IPS-15b (cell line): Measurements from ENCODE around the gene TMEM138.

Experiments used
- H3K27me3 ChIP-seq: one replicate; pipeline ENCODE4 v1.6.1; 2013; ENCODE audit warnings: low read length; ENCODE audit not compliant: control insufficient read depth, insufficient read depth
- H3K36me3 ChIP-seq: one replicate; pipeline ENCODE4 v1.6.1; 2013; ENCODE audit warnings: low read length; ENCODE audit not compliant: control insufficient read depth, insufficient read depth
- H3K4me1 ChIP-seq: one replicate; pipeline ENCODE4 v1.6.1; 2013; ENCODE audit warnings: mild to moderate bottlenecking, low read length; ENCODE audit not compliant: control insufficient read depth, insufficient read depth
- H3K4me3 ChIP-seq: one replicate; pipeline ENCODE4 v1.5.1; 2013; ENCODE audit warnings: low read depth, low read length
- H3K9ac ChIP-seq: one replicate; pipeline ENCODE4 v1.6.1; 2013; ENCODE audit warnings: low read depth, mild to moderate bottlenecking, low read length
- H3K9me3 ChIP-seq: one replicate; pipeline ENCODE4 v1.6.1; 2013; ENCODE audit warnings: mild to moderate bottlenecking, low read length; ENCODE audit not compliant: control insufficient read depth, insufficient read depth

The TMEM138 gene

DNA sequence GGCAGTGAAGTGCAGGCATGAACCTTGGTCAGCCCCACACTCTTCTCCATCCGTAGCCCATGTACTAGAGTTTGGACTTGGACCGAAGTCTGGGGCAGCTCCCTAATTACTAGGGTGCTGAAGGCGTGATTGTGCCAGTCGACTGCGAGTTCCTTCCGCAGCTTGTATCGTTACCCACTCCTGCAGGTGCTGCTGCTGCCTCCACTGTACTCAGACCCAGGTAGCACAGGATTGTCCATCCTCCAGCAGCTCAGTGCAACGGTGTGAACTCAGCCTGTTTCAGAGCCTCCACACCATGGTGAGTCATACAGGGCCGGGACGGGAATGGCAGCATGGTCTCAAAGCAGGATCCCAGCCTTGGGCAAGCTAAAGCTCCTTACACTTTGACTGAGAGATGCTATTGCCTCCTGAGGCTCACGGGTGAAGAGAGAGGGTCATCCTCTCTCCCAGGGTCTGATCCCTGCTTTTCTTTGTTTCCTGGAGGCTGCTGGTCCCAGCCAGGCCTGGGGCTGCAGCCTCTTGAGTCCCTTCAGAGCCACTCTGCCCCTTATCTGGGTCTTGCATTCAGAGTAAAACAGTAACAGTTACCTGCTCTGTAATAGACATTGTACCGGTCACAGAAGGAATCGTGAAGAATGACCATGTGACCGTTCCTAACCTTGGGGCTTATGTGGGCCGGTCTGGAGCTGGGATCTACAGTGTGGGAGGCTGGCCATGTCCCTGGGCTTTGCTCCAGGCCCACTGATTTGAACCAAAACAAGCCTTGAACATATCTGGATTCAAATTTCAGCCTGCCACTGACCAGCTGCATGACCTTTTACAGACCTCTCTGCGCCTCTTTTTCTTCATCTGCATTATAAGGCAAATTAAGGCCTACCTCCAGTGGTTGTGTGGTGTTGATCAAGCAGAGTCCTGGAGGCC, 27.5 kb upstream of the TMEM138 start:
- Histone ChIP-seq H3K9me3 (no peaks in the 10 kb centered on the region), H3K27me3 (no peaks in the 10 kb centered on the region), H3K4me3 (no peak overlapping the region), H3K4me1 (peaks cover 10% of the 10 kb centered on the region), H3K36me3 (peaks cover 13% of the 10 kb centered on the region), H3K9ac (peak overlapping the region; percentile 42)

DNA sequence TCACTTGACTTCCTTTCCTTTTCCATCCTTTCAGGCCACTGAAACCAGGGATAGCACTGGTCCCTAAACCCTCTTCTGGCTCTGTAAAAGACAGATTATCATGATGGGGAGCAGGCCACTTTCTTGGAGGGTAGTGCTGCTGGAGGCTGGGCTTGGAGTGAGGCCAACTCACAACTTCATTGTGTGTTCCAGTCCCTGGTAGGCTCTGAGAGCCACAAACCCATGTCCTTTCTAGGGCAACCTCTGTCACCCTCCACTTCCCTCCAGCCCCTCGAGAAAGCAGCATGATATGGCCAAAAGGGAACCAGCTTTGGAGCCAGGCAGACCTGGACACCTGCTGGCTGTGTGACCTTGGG, 26.8 kb upstream of the TMEM138 start:
- Histone ChIP-seq H3K9ac (peak overlapping the region; percentile 42), H3K9me3 (no peaks in the 10 kb centered on the region), H3K4me1 (peaks cover 10% of the 10 kb centered on the region), H3K4me3 (no peak overlapping the region), H3K27me3 (no peaks in the 10 kb centered on the region), H3K36me3 (peaks cover 13% of the 10 kb centered on the region)

DNA sequence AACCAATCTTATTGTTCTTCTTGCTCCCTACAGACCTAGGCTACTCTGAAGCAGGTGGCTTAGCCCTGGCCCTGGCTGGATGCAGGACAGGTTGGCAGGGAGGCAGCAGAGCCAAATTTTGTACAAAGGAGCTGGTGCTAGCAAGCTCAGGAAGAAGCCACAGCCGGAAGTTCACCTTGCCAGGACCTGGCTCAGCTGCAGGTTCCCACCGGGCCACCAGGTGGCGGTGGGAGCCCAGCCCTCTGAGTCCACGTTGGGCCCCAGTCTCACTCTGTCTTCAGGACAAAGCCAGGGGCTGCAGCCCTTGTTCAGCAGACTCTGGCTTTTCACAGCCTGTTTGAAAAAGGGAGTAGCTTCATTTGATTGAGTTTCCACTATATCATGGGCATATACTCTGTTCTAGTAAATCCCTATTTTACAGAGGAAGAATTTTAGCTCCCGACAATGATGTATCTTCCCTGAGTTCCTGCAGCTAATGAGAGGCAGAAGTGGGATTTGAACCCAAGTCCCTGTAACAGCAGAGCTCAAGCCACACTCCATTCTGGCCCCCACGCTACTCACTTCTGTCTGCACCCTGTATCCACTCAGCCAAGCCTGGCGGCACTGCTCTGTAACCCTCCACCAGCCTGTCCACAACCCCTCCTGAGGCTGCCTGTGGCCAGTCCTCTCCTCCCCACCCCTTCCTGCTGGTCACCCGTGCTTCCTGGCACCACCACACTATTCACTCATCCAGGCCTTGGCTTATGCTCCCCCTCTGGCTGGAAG, 25.8 kb upstream of the TMEM138 start:
- no peaks in the 10 kb centered on the region for H3K9me3 ChIP-seq
- H3K9ac ChIP-seq: peak overlapping the region; percentile 65
- peaks cover 15% of the 10 kb centered on the region for H3K36me3 ChIP-seq
- no peak overlapping the region for H3K4me3 ChIP-seq
- no peaks in the 10 kb centered on the region for H3K27me3 ChIP-seq
- peaks cover 10% of the 10 kb centered on the region for H3K4me1 ChIP-seq

- no peaks in the 10 kb centered on the region for H3K9me3 ChIP-seq
- peaks cover 21% of the 10 kb centered on the region for H3K36me3 ChIP-seq
- no peak overlapping the region for H3K9ac ChIP-seq
- H3K4me1 ChIP-seq: peaks cover 7% of the 10 kb centered on the region
- H3K27me3 ChIP-seq: no peaks in the 10 kb centered on the region
- H3K4me3 ChIP-seq: no peak overlapping the region
Measured at GRCh38 chr11:61337706-61338470, 24.3 kb upstream of the TMEM138 start.

GRCh38 chr11:61338783-61339489, 23.2 kb upstream of the TMEM138 start:
- Histone ChIP-seq H3K27me3 (no peaks in the 10 kb centered on the region), H3K9me3 (no peaks in the 10 kb centered on the region), H3K9ac (no peak overlapping the region), H3K4me1 (peaks cover 7% of the 10 kb centered on the region), H3K36me3 (peaks cover 24% of the 10 kb centered on the region), H3K4me3 (no peak overlapping the region)

- Histone ChIP-seq H3K9me3 (no peaks in the 10 kb centered on the region), H3K4me3 (no peak overlapping the region), H3K36me3 (peaks cover 25% of the 10 kb centered on the region), H3K9ac (no peak overlapping the region), H3K27me3 (no peaks in the 10 kb centered on the region), H3K4me1 (peaks cover 7% of the 10 kb centered on the region)
Measured at GRCh38 chr11:61339490-61339878, 22.7 kb upstream of the TMEM138 start.

- no peaks in the 10 kb centered on the region for H3K27me3 ChIP-seq
- H3K9me3 ChIP-seq: no peaks in the 10 kb centered on the region
- peaks cover 29% of the 10 kb centered on the region for H3K36me3 ChIP-seq
- no peaks in the 10 kb centered on the region for H3K4me1 ChIP-seq
- H3K9ac ChIP-seq: no peak overlapping the region
- H3K4me3 ChIP-seq: no peak overlapping the region
Measured at GRCh38 chr11:61340979-61341378, 21.2 kb upstream of the TMEM138 start.

DNA sequence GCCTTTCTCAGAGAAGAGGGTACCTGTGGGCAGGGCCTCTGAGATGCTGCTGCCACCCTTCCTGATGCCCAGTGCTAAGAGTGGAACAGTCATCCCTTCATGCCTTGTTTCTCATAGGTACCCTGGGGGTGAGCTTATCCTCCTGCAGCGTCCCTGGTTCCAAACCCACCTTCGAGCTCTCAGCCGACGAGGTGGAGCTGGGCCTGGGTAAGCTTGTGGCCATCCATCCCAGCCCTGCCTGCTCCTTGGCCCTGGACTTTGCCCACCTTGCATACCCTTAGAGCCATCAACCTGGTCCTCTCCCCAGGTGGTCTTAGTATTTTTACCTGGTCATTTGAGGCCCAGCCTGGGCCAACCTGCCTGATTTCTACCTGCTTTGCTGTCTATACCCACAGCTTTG, 20.5 kb upstream of the TMEM138 start:
- Histone ChIP-seq H3K4me1 (no peaks in the 10 kb centered on the region), H3K4me3 (no peak overlapping the region), H3K9ac (no peak overlapping the region), H3K36me3 (peaks cover 29% of the 10 kb centered on the region), H3K9me3 (no peaks in the 10 kb centered on the region), H3K27me3 (no peaks in the 10 kb centered on the region)

DNA sequence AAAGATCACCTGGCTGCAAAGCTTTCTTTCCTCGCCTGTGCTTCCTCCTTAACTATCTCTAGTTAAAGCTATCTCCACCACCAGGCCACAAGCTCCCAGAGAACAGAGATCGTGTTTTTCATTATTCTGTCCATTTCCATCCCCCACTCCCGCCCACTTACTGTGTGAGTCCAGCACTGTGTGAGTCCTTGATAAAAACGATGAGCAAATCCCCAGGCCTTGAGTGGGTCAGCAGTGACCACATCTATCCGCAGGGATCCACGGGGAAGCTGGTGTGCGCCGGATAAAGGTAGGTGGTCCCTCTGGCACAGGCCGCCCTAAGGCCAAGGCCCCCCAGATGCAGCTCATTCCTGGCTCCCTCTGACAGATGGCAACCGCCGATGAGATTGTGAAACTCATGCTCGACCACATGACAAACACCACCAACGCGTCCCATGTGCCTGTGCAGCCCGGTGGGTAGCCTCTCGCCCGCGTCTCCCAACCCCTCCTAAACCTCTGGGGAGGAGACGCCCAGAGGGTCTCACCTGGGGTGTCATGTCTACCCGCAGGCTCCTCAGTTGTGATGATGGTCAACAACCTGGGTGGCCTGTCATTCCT, 19.9 kb upstream of the TMEM138 start:
- Histone ChIP-seq H3K9ac (no peak overlapping the region), H3K27me3 (no peaks in the 10 kb centered on the region), H3K36me3 (peaks cover 29% of the 10 kb centered on the region), H3K4me1 (no peaks in the 10 kb centered on the region), H3K4me3 (no peak overlapping the region), H3K9me3 (no peaks in the 10 kb centered on the region)

- H3K27me3 ChIP-seq: no peaks in the 10 kb centered on the region
- no peak overlapping the region for H3K4me3 ChIP-seq
- no peaks in the 10 kb centered on the region for H3K4me1 ChIP-seq
- H3K9me3 ChIP-seq: no peaks in the 10 kb centered on the region
- H3K36me3 ChIP-seq: peaks cover 25% of the 10 kb centered on the region
- H3K9ac ChIP-seq: no peak overlapping the region
Measured at GRCh38 chr11:61343792-61344745, 18.1 kb upstream of the TMEM138 start.
